ENCODE data around the gene ZFYVE28. TPM values are rescaled to one million over a fixed set of nuclear protein-coding genes. Genes with fewer than 3 reads are reported as not detected.

The ZFYVE28 gene
- total RNA-seq, 1 donor from 2014 or later = 0.39 TPM

- Histone ChIP-seq H3K9me3 (ENCODE audit: low read depth) (no peaks in the 10 kb centered on the region), H3K36me3 (no peaks in the 10 kb centered on the region), H3K4me3 (no peak overlapping the region), H3K9ac (no peak overlapping the region), H3K79me2 (ENCODE audit: low read depth) (no peaks in the 10 kb centered on the region), H3K27me3 (no peaks in the 10 kb centered on the region), H3K27ac (no peak overlapping the region), H3F3A (ENCODE audit: low read depth) (no peaks in the 10 kb centered on the region), H4K20me1 (ENCODE audit: low read depth) (no peaks in the 10 kb centered on the region), H3K4me1 (no peaks in the 10 kb centered on the region), H3K4me2 (no peak overlapping the region), H2AFZ (replicated peaks) (no peak overlapping the region)
- Mint-ChIP-seq H3K27me3 (ENCODE audit: insufficient read depth, low read depth) (peaks cover 10% of the 10 kb centered on the region), H3K36me3 (peaks cover 2% of the 10 kb centered on the region), H3K4me1 (peaks cover 9% of the 10 kb centered on the region), H3K27ac (no peak overlapping the region), H3K4me3 (no peak overlapping the region), H3K9me3 (peaks cover 24% of the 10 kb centered on the region)
- DNase-seq (ENCODE audit: low spot score) = no peak
- TF ChIP-seq EZH2phosphoT487 (IDR thresholded peaks at IDR 0.05) (no peak), EZH2 (IDR thresholded peaks at IDR 0.05) (no peak), CTCF (IDR thresholded peaks at IDR 0.05) (no peak)
Observed at GRCh38 chr4:2378898-2379297, 39.5 kb downstream of the ZFYVE28 start.

GRCh38 chr4:2378401-2378800, 40.0 kb downstream of the ZFYVE28 start:
- peaks cover 5% of the 10 kb centered on the region for H3K4me1 Mint-ChIP-seq
- H3K27ac Mint-ChIP-seq = no peak overlapping the region
- H3K27ac ChIP-seq = no peak overlapping the region
- no peak overlapping the region for H3K4me3 ChIP-seq
- H3K27me3 Mint-ChIP-seq (ENCODE audit: insufficient read depth, low read depth) = peaks cover 10% of the 10 kb centered on the region
- H2AFZ ChIP-seq (replicated peaks) = no peak overlapping the region
- no peaks in the 10 kb centered on the region for H4K20me1 ChIP-seq (ENCODE audit: low read depth)
- H3K4me2 ChIP-seq = no peak overlapping the region
- no peak overlapping the region for H3K9ac ChIP-seq
- TF ChIP-seq EZH2phosphoT487 (IDR thresholded peaks at IDR 0.05) (no peak), EZH2 (IDR thresholded peaks at IDR 0.05) (no peak), CTCF (IDR thresholded peaks at IDR 0.05) (no peak)
- peaks cover 2% of the 10 kb centered on the region for H3K36me3 Mint-ChIP-seq
- no peaks in the 10 kb centered on the region for H3K4me1 ChIP-seq
- H3K9me3 ChIP-seq (ENCODE audit: low read depth) = no peaks in the 10 kb centered on the region
- H3K9me3 Mint-ChIP-seq = peaks cover 27% of the 10 kb centered on the region
- H3K27me3 ChIP-seq = no peaks in the 10 kb centered on the region
- no peak for DNase-seq (ENCODE audit: low spot score)
- no peak overlapping the region for H3K4me3 Mint-ChIP-seq
- H3K36me3 ChIP-seq = no peaks in the 10 kb centered on the region
- no peaks in the 10 kb centered on the region for H3K79me2 ChIP-seq (ENCODE audit: low read depth)
- no peaks in the 10 kb centered on the region for H3F3A ChIP-seq (ENCODE audit: low read depth)

GRCh38 chr4:2377241-2377640, 41.2 kb downstream of the ZFYVE28 start:
- Mint-ChIP-seq H3K9me3 (peaks cover 27% of the 10 kb centered on the region), H3K36me3 (peaks cover 2% of the 10 kb centered on the region), H3K4me3 (no peak overlapping the region), H3K4me1 (no peaks in the 10 kb centered on the region), H3K27me3 (ENCODE audit: insufficient read depth, low read depth) (peaks cover 8% of the 10 kb centered on the region), H3K27ac (no peak overlapping the region)
- no peaks in the 10 kb centered on the region for H4K20me1 ChIP-seq (ENCODE audit: low read depth)
- no peak overlapping the region for H2AFZ ChIP-seq (replicated peaks)
- no peak overlapping the region for H3K27ac ChIP-seq
- H3K4me1 ChIP-seq = no peaks in the 10 kb centered on the region
- H3K27me3 ChIP-seq = no peaks in the 10 kb centered on the region
- no peaks in the 10 kb centered on the region for H3K9me3 ChIP-seq (ENCODE audit: low read depth)
- DNase-seq (ENCODE audit: low spot score) = no peak
- TF ChIP-seq EZH2phosphoT487 (IDR thresholded peaks at IDR 0.05) (no peak), CTCF (IDR thresholded peaks at IDR 0.05) (no peak), EZH2 (IDR thresholded peaks at IDR 0.05) (no peak)
- H3K36me3 ChIP-seq = no peaks in the 10 kb centered on the region
- no peak overlapping the region for H3K4me2 ChIP-seq
- H3K9ac ChIP-seq = no peak overlapping the region
- no peaks in the 10 kb centered on the region for H3K79me2 ChIP-seq (ENCODE audit: low read depth)
- no peaks in the 10 kb centered on the region for H3F3A ChIP-seq (ENCODE audit: low read depth)
- no peak overlapping the region for H3K4me3 ChIP-seq
